GM06990 (cell line): Measurements from ENCODE around the gene LAMC1.

ENCODE experiments used
- DNase-seq: peaks from one replicate; pipeline ENCODE4 v3.0.0-alpha.2; 2011; ENCODE audit not compliant: insufficient read length; ENCODE audit errors: extremely low read depth
- H3K27me3 ChIP-seq: replicated peaks from 2 replicates; pipeline ENCODE4 v1.6.0; 2011; ENCODE audit warnings: low read length; ENCODE audit not compliant: control insufficient read depth, insufficient read depth
- H3K36me3 ChIP-seq: 2 replicates; pipeline ENCODE4 v1.5.1; 2011; ENCODE audit warnings: low read length; ENCODE audit not compliant: control insufficient read depth, insufficient read depth
- H3K4me3 ChIP-seq: replicated peaks from 2 replicates; pipeline ENCODE4 v1.5.1; 2011; ENCODE audit warnings: low read depth, mild to moderate bottlenecking, control low read depth, low read length
- TF ChIP-seq, protein P1 (sequence below): IDR thresholded peaks from 2 replicates; pipeline ENCODE4 v1.5.1; 2011; ENCODE audit warnings: low read length, control low read depth, mild to moderate bottlenecking, inconsistent platforms; ENCODE audit not compliant: insufficient read depth, poor library complexity, severe bottlenecking

The LAMC1 gene

GRCh38 chr1:183040547-183040971 is 17.3 kb downstream of the LAMC1 start:
- no peak overlapping the region for H3K4me3 ChIP-seq
- no peaks in the 10 kb centered on the region for H3K36me3 ChIP-seq
- TF ChIP-seq, protein P1, sequence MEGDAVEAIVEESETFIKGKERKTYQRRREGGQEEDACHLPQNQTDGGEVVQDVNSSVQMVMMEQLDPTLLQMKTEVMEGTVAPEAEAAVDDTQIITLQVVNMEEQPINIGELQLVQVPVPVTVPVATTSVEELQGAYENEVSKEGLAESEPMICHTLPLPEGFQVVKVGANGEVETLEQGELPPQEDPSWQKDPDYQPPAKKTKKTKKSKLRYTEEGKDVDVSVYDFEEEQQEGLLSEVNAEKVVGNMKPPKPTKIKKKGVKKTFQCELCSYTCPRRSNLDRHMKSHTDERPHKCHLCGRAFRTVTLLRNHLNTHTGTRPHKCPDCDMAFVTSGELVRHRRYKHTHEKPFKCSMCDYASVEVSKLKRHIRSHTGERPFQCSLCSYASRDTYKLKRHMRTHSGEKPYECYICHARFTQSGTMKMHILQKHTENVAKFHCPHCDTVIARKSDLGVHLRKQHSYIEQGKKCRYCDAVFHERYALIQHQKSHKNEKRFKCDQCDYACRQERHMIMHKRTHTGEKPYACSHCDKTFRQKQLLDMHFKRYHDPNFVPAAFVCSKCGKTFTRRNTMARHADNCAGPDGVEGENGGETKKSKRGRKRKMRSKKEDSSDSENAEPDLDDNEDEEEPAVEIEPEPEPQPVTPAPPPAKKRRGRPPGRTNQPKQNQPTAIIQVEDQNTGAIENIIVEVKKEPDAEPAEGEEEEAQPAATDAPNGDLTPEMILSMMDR, result no peak
- DNase-seq, result no peak
- H3K27me3 ChIP-seq, result no peaks in the 10 kb centered on the region

GRCh38 chr1:183043254-183043653 is 20.0 kb downstream of the LAMC1 start:
- TF ChIP-seq, protein P1, result no peak
- Histone ChIP-seq H3K4me3 (no peak overlapping the region), H3K36me3 (no peaks in the 10 kb centered on the region), H3K27me3 (no peaks in the 10 kb centered on the region)
- DNase-seq, result no peak

- DNase-seq, result no peak
- TF ChIP-seq, protein P1, result no peak
- Histone ChIP-seq H3K4me3 (no peak overlapping the region), H3K27me3 (no peaks in the 10 kb centered on the region), H3K36me3 (no peaks in the 10 kb centered on the region)
Observed at GRCh38 chr1:183043872-183044854, 20.9 kb downstream of the LAMC1 start.

DNA sequence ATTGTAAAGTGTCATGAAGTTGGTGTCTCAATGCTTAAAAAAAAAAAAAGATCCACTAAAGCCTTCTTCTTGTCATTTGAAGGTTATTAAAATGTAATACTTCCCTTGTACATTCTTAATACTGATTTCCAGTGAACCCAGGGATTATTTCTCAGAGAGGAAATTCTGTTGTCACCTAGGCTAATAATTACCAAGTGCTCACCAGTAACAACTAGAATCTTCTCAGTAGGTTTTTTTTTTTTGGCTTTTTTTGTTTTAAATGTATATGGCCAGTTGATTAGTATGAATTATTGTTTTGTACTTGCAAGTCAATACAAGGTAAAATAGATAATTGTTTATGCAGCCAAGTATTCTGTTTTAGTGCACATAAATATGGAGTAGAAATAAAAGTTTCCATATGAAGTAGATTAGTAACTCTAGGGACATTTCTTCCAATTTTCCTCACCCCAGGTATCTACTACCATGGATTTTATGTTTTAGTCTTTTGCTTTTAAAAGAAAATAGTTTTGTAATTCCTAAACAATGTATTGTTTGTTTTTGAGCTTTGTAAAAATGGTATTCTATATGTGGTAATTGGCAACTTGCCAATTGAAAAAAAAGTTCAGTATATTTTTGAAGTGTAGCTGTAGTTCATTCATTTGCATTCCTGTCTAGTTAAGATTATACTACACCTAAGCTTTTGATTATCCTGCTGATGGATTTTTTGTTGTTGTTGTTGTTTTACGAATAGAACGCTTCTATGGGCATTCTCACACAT is 21.9 kb downstream of the LAMC1 start:
- DNase-seq, result no peak
- TF ChIP-seq, protein P1, result no peak
- no peaks in the 10 kb centered on the region for H3K27me3 ChIP-seq
- no peaks in the 10 kb centered on the region for H3K36me3 ChIP-seq
- H3K4me3 ChIP-seq, result no peak overlapping the region

DNA sequence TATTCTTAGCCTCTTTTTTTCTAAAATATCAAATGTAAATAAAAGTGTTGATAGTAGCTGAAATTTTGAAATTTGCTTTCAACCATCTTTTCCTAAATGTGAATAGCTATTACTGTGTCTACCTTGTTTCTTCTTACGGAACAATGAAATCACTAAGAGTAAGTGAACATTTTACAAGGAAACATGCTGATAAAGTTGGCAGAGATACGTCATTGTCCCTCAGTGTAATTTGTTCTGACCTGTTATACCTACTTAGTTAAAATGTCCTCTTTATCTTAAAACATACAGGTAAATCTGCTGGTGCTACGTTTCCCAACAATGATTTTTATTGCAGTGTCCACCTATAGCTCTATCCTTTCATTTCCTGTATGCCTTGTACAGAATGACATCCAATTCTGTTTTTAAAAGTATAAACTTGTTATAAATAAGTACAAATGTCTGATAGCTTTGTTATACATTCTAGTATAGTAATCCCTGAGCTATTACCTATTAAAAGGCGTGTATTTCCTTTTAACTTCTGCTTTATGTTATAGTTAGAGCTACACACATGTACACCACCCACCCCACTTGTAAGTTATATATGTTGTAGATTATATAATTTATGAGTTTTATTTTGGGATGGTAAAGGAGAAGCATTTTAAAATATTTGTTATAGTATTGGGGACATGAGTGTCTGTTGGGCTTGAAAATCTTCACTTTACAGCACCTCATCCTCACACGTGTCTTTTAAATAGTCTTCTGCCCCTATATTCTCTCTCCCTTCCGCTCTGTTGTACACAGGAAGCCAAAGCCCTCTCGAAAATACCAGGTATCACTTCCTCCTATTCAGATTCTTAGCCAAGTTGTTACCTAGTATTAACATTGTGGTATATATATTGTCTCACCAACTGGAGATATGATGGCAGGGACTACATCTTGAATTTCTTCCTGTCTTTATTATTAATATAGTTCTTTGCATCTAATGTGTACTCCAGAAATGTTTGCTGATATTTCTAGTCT is 25.2 kb downstream of the LAMC1 start:
- no peaks in the 10 kb centered on the region for H3K27me3 ChIP-seq
- no peaks in the 10 kb centered on the region for H3K36me3 ChIP-seq
- TF ChIP-seq, protein P1, result no peak
- no peak overlapping the region for H3K4me3 ChIP-seq
- peak; percentile 75 for DNase-seq
